Fibroblast of gingiva (primary cell): Measurements from ENCODE around the gene SYTL2.

Experiments
- DNase-seq: peaks from one replicate; pipeline ENCODE4 v3.0.0-alpha.2; 2011; ENCODE audit warnings: low read depth

SYTL2 gene

GRCh38 chr11:85758480-85759039 lies 52.4 kb downstream of the SYTL2 start:
- no peak for DNase-seq

- no peak for DNase-seq
These were observed 52.9 kb downstream of the SYTL2 start for GRCh38 chr11:85758026-85758425.

DNA sequence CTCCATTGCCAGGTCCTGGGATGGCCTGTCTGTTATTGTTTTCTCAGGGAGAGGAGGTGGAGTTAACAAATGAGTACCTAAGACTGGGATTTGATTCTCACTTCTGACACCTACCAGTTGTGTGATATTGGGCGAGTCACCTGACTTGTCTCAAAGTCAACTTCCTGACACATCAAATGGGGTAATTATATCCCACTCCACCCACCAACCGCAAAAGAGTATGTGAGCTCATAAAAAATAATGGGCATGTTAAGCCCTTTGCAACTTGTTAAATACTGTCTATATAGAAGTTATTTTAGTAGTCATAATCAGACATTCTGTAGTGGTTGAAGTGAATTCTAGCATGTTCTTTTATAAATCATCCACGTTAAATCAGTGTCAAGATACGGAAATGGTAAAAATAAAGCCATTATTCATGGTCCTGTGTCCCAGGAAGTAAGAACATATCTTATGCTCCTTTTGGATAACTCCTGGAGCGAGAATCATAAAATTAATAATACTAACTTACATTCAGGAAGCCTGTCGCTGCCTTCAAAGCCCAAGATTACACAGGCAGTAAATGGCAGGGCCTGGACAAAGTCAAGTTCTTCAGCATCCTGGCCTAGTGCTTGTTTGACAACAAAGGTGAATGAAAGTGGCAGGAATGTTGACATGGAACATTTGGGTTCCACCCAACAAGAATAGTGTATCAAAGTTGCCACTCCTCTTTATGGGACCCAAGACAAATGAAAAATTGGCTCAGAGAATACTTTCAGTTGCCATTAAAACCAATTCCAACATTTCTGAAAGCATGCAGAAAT lies 54.3 kb downstream of the SYTL2 start:
- DNase-seq = no peak

GRCh38 chr11:85755701-85756100 lies 55.2 kb downstream of the SYTL2 start:
- DNase-seq = no peak

- no peak for DNase-seq
These were observed 55.7 kb downstream of the SYTL2 start for GRCh38 chr11:85755285-85755684.

- no peak for DNase-seq
These were observed 57.9 kb downstream of the SYTL2 start for GRCh38 chr11:85752890-85753581.

DNA sequence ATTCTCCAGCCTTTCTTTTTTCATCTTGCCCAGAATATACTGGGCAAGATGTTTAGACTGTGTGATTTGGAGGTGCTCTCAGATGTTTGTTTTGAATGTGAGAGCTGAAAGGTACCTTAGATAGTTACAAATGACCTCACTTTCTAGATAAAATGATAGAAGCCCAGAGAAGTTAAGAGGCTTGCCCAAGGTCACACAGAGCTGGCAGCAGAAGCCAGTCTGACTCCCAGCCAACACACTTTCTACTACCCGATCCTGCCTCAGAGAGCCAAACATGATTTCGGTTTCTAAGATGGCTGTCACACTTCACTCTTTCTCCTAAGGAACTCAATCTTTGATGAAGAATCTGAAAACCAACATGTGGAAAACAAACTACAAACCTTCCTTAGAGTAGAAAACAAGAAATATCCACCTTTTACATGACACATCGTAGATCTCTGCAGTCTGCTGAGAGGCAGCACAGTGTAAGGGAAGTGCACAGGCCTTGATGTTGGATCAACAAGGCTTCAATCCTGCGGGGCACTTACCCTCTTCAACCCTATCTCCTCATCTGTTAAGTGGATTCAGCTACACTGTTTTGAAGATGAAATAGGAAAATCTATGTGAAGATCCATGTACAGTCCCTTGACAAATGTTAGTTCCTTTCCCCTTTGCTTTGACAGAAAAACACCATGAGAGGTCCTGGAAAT lies 58.6 kb downstream of the SYTL2 start:
- no peak for DNase-seq

DNA sequence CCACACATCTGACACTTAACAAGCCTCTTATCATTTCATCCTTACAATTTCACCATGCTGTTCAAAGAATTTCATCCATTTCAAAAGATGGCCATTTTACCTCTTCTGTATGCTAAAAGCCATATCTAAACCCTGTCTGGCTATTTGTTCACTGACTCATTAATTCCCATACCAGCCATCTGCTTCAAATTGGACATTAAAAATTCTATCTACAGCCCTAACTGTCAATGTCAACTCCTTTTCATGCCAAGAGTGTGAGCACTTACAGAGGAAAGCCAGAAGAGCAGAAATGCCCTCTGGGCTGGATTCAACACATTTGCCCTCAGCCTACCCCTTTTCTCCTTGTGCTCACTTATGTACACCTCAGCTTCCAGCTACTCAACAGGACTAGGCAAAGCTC lies 59.2 kb downstream of the SYTL2 start:
- DNase-seq = peak; percentile 11

GRCh38 chr11:85750646-85751045 lies 60.3 kb downstream of the SYTL2 start:
- no peak for DNase-seq

- no peak for DNase-seq
These were observed 61.1 kb downstream of the SYTL2 start for GRCh38 chr11:85749884-85750283.

DNA sequence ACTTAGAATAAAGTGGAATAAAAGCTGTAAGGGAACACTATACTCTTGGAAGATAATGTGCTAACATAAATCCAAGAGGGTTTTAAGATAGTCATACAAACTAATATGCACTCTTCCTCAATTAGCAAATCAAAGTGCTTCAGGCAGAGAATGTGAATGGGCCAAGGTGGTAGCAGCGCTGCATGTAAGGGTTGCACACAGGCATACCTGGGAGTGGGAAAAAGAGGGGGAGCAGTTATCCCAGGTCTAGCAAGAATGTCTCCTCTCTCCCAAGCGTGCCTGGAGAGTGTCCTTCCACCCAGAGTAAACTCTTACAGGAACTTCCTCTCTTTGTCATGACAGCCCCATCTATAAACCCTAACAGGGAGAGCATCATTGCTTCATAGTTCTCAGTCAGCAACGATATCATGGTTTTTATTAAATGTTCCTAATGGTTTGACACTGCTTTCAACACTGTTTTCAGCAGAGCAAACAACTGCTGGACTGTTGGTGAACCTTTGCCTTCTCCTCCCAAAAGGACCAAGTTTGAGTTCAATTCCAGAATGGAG lies 61.6 kb downstream of the SYTL2 start:
- no peak for DNase-seq

GRCh38 chr11:85748455-85748891 lies 62.5 kb downstream of the SYTL2 start:
- no peak for DNase-seq

DNA sequence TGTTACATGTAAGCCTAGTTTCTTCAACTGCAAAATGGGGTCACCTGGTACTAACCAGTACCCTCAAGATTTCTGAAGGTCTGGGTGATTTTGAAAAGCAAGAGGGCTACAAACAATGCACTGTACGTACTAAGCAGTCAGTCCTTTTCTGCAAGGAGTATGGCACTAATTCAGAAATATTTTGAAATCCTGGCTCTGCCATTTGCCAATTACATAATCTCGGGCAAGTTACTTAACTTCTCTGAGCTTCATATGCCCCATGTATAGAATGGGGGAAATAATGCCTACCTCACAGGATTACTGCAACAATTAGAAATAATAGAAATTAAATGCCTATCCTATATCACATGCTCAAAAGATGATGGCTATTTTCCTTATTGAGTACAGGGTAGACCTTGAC lies 64.3 kb downstream of the SYTL2 start:
- peak; percentile 4 for DNase-seq

GRCh38 chr11:85745626-85746025 lies 65.3 kb downstream of the SYTL2 start:
- DNase-seq = no peak

DNA sequence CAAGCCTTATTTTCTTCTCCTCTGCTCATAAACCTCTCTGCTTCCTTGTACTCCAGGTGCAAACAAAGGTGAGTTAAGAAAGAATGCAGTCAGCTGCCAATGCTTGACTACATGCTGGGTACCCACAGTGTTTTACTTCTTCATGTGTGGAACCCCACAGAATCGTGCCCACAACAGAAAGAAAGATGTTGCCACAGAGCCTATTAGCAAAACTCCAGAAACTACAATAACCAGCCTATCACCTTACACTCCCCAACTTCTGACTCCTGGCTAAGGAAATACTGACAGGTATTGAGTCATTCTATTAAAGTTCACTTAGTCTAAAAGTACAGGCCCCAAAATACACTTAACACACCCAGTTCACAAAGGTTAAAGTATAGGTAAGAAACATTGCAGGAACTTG lies 68.1 kb downstream of the SYTL2 start:
- no peak for DNase-seq

GRCh38 chr11:85742348-85742747 lies 68.6 kb downstream of the SYTL2 start:
- DNase-seq = no peak

DNA sequence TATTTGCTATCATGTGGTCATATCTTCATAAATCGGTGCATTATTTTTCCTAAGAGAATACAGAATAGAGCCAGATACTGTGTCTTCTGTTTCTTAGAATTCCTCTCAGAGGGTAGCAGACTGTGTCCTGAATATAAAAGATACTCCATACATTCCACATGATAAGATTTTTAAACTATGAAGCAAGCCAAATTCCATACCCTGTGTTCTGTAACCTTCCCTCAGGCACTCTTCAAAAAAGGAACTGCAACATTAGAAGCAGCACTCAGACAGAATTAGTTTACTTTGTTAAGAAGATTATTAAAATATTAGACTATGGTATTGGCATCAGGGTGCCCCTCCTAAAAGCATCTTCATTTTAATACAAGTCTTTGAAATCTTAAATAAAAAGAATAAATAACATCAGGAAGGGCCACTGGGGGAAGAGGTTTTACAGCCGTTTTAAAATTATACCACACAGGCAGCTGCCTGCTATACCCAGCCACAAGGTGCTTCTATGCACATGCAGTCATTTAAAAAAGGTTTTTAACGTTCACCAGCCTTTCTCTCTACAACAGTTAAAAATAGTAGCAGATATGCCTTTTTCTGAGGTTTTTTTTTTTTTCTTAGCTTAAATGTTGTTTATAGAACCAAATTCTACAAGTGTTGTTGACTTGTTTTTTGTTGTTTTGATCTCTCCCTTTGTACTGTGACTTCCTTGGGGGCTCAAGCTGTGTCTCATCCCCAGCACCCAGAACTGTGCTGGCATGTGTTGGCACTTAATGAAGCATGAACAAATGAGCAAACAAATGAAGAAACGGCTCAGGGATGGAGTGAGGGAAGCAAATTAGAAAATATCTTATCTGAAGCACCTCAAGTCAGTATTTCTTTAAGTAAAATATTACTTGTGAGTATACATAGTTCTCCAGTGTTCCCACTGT lies 70.2 kb downstream of the SYTL2 start:
- no peak for DNase-seq

DNA sequence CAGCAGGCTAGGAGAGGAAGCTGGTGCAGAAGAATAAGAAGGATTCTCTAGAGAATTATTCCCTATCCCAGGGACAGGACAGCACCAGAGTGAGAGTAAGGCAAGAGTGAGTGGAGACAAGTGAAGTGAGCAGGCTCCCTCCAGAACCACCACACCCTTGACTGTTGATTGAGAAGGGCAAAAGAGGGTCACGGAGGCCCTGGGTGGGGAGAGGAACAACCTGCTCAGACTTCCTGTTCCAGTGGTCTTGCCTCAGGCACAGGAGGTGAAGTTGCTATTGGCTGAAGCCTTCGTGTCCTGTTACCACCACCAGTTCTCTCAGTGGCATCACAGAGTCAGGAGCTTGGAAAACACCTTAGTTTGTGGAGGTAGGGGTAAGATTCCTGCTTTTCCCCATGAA lies 73.2 kb downstream of the SYTL2 start:
- DNase-seq = no peak

- no peak for DNase-seq
These were observed 75.0 kb downstream of the SYTL2 start for GRCh38 chr11:85735876-85736460.

- no peak for DNase-seq
These were observed 78.0 kb downstream of the SYTL2 start for GRCh38 chr11:85732965-85733364.

- no peak for DNase-seq
These were observed 84.6 kb downstream of the SYTL2 start for GRCh38 chr11:85726381-85726780.
